ENCODE results near the gene ASIP. TPM values are rescaled to one million over a fixed set of nuclear protein-coding genes. Genes with fewer than 3 reads are reported as not detected.
A peak's percentile ranks its signal among the peaks of the same experiment; 100 is the strongest.
"Not testable (repeated sequence)": the region's sequence is repeated elsewhere in the genome, so short reads cannot be mapped to it uniquely, and the experiment has no call there.

ASIP gene
- total and polyA plus RNA-seq, 3 donors from 2014 or later = 0.65 to 2.1 TPM; not detected in 1

DNA sequence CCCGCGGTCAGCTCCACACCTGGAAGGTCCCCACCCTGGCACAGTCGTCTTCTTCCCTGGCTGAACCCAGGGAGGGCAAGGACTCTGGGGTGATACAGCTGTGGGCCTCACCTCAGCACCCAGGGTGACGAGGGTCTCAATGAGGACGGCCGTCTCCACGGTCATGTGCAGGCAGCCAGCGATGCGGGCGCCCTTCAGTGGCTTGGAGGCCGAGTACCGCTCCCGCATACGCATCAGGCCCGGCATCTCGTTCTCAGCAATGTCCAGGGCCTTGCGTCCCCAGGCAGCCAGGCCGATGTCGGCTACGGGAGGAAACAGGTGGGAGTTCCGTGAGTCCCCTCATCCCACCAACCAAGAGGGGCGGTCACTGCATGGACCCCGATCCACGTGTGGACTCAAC lies 54.1 kb downstream of the ASIP start:
- Histone ChIP-seq H3K27me3 (no peaks in the 10 kb centered on the region), H3K4me1 (no peaks in the 10 kb centered on the region), H3K9me3 (no peaks in the 10 kb centered on the region), H3K4me3 (no peak overlapping the region), H3K27ac (no peak overlapping the region), H3K36me3 (ENCODE audit: low read depth, missing control alignments) (no peaks in the 10 kb centered on the region)
- intact Hi-C loops (cut with DNase I; ENCODE audit: low total_unique reads) = no loop called here
- DNase-seq = no peak
- 93 to 98% methylated on average over 12 to 24 of the region's 24 CpGs for WGBS, 2 donors
- no peak for TF ChIP-seq POLR2A (IDR thresholded peaks at IDR 0.05)
- TF ChIP-seq CTCF (IDR thresholded peaks at IDR 0.05) = no peak

DNA sequence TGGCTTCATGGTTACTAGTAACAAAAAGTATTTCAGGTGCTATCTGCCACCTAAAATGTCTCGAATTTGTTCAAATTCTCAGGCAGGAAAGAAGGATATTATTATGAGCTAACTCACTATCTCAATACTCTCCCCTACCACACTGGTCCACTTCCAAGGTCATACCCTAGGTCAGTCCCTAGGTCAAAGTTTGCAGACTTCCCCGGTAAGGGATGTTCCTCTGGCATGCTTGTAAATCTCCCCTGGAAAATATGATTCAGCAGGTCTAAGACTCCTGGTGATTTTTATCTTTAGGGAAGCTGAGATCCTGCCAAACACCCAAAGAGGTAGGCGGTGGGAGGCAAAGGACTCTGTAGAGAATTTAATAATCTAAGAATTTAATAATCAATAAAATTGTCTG lies 55.2 kb downstream of the ASIP start:
- DNase-seq = no peak
- no peaks in the 10 kb centered on the region for H3K36me3 ChIP-seq (ENCODE audit: low read depth, missing control alignments)
- no peaks in the 10 kb centered on the region for H3K9me3 ChIP-seq
- TF ChIP-seq POLR2A (IDR thresholded peaks at IDR 0.05) = no peak
- no peak for TF ChIP-seq CTCF (IDR thresholded peaks at IDR 0.05)
- WGBS, 2 donors = 77 to 79% methylated on average over 3 of the region's 3 CpGs
- no peak overlapping the region for H3K4me3 ChIP-seq
- intact Hi-C loops (cut with DNase I; ENCODE audit: low total_unique reads) = no loop called here
- no peak overlapping the region for H3K27ac ChIP-seq
- peaks cover 8% of the 10 kb centered on the region for H3K4me1 ChIP-seq
- no peaks in the 10 kb centered on the region for H3K27me3 ChIP-seq

- DNase-seq; H3K4me3 ChIP-seq; H3K27ac ChIP-seq; H3K27me3 ChIP-seq; H3K36me3 ChIP-seq (ENCODE audit: low read depth, missing control alignments); H3K9me3 ChIP-seq; intact Hi-C loops (cut with DNase I; ENCODE audit: low total_unique reads): not testable (repeated sequence)
- peak in 2 of 3 experiments; percentile 26 to 33 for TF ChIP-seq CTCF (IDR thresholded peaks at IDR 0.05)
- H3K4me1 ChIP-seq = peaks cover 10% of the 10 kb centered on the region
- WGBS, 2 donors = 52 to 100% methylated on average over 1 to 15 of the region's 15 CpGs
Observed at GRCh38 chr20:34298294-34298784, 57.1 kb downstream of the ASIP start.

- H3K27ac ChIP-seq = no peak overlapping the region
- DNase-seq = no peak
- no peaks in the 10 kb centered on the region for H3K36me3 ChIP-seq (ENCODE audit: low read depth, missing control alignments)
- no peak for TF ChIP-seq CTCF (IDR thresholded peaks at IDR 0.05)
- TF ChIP-seq POLR2A (IDR thresholded peaks at IDR 0.05) = no peak
- peaks cover 10% of the 10 kb centered on the region for H3K4me1 ChIP-seq
- WGBS, 2 donors = 85 to 87% methylated on average over 11 of the region's 11 CpGs
- intact Hi-C loops (cut with DNase I; ENCODE audit: low total_unique reads) = no loop called here
- H3K4me3 ChIP-seq = no peak overlapping the region
- H3K27me3 ChIP-seq = no peaks in the 10 kb centered on the region
- H3K9me3 ChIP-seq = no peaks in the 10 kb centered on the region
Observed at GRCh38 chr20:34299556-34300255, 58.5 kb downstream of the ASIP start.
